Sciatic nerve (tissue), 2 donors: ENCODE results near the gene KHK. TPM values are rescaled to one million over a fixed set of nuclear protein-coding genes. Genes with fewer than 3 reads are reported as not detected.
"Not testable (repeated sequence)": the region's sequence is repeated elsewhere in the genome, so short reads cannot be mapped to it uniquely, and the experiment has no call there.

ENCODE experiments used
- ATAC-seq: fragments of 200-7000 bp; cut with Tn5 transposase; one replicate; pipeline ENCODE4 v1.9.1; 2020; ENCODE audit warnings: mild to moderate bottlenecking, moderate library complexity
- DNase-seq: peaks from one replicate; pipeline ENCODE4 v3.0.0-alpha.2; 2020; ENCODE audit warnings: low spot score
- intact Hi-C: fragments of 100-400 bp; cut with DNase I; formaldehyde crosslinking; loops from one replicate; pipeline ENCODE4 v1.14.2; 2022
- total RNA-seq: library from RNA; stranded (reverse); fragmentation: NEBNext Ultra II Directional; extraction: Animal tissue kit (Norgen Biotek cat#: 25700); gene quantifications from one replicate; pipeline ENCODE4 v1.2.1, GENCODE V29; 2021
- donor health status: DM: no; HTN: no; CAD: no.
- donor health status: DM: no; HTN: no; CAD: no.

KHK gene
- total RNA-seq, 1 donor from 2014 or later: 7.1 TPM

DNA sequence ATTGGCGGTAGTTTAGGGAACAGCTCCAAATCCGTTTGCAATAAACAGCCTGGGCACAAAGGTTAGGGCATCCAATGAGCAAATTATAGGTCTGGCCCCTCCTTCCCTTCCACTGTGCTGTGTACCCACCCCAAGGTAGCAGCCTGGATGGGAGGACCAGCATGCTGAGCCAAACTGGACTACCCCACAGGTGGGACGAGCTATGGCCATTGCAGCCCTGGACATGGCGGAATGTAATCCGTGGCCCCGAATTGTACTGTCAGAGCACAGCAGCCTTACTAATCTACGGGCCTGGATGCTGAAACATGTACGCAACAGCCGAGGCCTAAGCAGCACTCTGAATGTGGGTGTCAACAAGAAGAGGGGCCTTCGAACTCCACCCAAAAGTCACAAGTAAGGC lies 28.4 kb upstream of the KHK start:
- intact Hi-C loops: no loop called here
- no peak for DNase-seq
- ATAC-seq: no peak

DNA sequence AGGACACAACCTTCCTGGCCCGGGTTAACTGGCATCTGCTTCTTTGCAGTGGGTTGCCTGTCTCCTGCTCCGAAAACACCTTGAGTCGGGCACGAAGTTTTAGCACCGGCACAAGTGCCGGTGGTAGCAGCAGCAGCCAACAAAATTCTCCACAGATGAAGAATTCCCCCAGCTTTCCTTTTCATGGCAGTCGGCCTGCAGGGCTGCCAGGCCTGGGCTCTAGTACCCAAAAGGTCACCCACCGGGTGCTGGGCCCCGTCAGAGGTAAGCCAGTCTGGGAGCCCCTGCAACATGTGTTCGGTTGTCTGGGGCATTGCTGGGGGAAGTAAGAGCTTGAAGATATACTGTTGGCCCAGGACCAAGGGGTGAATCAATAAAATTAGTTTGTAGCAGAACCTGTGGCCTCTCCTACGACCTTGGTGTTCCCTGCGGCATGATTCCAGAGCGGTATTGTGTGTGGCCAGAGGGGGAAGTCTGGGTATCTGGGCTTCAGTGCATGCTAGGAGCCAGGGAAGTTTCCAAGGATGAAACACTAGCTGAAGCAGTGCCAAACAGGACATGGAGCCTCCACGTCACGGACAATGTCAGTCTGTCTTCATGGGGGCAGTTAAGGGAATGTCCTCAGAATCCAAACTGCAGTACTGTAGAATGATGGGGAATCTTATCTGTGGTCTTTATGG lies 27.3 kb upstream of the KHK start:
- intact Hi-C loops: no loop called here
- no peak for ATAC-seq
- no peak for DNase-seq

DNA sequence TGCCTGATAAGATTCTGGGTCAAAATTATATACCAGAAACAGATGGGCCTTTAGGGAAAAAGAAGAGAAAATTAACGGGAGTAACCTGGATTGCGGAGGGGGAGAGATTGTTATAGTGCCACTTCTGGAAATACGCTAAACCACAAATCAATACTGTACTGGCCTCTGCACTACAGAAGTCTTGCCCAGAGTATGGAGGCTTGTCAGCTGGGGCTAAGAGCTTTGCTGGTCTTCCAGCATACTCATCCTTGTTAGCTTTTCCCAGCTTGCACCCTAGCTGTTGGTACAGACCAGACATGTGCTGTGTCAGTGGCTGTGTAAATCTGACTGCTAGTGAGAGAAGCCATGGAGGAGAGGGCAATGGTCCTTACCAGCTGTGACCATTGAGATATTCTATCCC lies 26.2 kb upstream of the KHK start:
- no peak for ATAC-seq
- intact Hi-C loops: no loop called here
- DNase-seq: no peak

DNA sequence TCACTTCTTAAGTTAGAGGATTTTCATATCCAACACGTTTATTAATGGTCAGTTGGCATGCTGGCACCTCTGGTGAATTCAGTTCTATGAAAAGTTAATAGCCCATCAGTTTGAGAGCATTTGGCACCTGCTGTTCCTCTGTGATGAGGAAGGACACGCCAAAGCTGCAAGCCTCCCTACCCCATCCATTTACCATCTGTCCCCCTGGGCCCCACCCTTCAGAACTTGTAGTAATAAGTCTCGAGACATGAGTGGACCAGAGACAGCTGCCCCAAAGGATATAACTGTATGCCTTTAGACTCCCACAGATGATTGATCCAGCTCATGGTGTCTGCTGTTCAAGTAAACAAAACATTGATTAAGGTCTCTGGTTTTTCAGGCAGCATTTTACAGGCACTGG lies 21.4 kb upstream of the KHK start:
- no peak for DNase-seq
- intact Hi-C loops: no loop called here
- ATAC-seq: no peak

DNA sequence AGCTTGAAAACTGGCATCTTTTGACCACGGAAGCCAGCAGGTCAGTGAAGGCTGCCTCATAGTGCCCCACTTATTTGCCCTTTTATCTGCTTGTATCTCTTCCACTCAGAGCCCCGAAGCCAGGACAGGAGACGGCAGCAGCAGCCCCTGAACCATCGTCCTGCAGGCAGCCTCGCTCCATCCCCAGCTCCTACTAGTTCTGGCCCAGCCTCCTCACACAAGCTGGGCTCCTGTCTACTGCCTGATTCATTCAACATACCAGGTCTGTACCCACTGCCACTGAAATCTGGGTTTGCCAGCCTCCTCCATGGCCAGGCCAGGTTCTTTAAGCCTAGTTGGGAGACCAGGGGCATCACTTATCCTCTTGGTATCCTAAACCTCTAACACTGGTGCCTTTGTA lies 19.2 kb upstream of the KHK start:
- intact Hi-C loops: no loop called here
- DNase-seq (no peak), ATAC-seq (no peak)

DNA sequence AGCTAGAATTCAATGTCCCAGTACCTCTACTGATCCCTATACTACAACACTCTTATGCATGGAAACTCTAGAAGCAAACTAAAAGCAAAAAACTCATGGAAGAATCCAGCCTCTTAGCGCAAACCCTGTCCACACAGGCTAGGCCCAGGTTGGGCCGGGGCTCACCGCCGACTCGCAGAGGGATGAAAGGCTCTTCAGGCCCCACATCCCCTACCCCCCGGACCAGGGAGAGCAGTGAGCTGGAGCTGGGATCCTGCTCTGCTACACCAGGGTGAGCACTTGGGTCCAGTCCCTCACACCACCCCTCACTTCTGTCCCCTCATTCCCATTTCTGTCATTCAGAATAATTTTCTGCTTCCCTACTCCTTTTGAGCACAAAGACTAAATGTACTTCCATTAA lies 17.1 kb upstream of the KHK start:
- ATAC-seq (no peak), DNase-seq (peak; percentile 47)
- intact Hi-C loops: no loop called here

DNA sequence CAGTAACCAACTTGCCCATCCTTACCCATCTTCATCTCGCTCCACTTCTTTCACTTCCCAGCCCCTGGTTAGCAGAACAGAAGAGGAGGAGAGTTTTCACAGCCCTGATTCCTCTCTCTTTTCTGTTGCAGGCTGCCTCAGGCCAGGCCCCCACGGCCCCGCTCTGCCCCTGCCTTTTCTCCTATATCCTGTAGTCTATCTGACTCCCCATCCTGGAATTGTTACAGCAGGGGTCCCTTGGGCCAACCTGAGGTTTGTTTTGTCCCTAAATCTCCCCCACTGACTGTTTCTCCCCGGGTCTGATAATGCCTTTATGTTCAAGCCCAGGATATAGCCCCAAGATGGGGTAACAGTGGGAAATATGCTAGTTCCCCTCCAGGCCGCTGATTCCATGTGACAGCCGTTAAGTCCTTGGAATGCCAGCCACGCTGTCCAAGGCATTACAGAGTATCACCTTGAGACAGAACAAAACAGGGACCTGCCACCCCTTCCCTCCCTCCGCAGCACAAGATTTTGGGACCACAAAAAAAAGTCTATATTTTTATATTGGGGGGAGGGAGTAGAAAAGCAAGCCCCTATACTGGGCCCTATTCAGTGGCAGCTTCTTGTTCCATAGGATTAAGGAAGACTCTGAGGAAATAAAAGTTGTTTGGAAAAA lies 16.5 kb upstream of the KHK start:
- intact Hi-C loops: no loop called here
- DNase-seq: no peak
- no peak for ATAC-seq

DNA sequence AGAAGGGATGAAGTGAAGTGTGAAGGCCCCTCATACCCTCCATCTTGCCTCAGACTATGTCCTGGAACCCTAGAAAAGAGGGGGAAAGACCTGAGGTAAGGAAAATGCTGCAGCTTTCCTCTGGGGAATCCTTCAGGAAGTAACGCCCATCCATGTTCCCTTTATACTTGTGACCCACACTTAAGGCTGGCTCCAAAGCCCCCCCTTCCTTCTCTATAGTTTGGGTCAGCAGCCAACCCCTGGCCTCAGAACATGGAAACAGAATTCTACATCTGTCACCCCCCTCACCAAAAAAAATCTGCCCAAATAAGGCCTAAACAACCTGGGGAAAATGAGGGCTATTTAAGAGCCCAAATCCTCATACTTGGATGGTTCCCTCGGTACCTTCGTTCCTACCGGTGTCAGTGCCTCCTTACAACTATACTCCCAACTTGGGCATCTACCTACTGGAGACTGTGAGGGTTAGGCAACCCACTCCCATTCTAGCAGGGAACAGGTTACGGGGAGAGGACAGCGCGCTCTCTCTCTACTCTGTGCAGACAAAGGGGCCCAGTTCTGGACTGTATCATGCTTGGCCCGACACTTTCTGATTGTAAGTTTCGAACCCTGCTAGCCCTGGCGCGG lies 15.8 kb upstream of the KHK start:
- no peak for DNase-seq
- intact Hi-C loops: no loop called here
- no peak for ATAC-seq

DNA sequence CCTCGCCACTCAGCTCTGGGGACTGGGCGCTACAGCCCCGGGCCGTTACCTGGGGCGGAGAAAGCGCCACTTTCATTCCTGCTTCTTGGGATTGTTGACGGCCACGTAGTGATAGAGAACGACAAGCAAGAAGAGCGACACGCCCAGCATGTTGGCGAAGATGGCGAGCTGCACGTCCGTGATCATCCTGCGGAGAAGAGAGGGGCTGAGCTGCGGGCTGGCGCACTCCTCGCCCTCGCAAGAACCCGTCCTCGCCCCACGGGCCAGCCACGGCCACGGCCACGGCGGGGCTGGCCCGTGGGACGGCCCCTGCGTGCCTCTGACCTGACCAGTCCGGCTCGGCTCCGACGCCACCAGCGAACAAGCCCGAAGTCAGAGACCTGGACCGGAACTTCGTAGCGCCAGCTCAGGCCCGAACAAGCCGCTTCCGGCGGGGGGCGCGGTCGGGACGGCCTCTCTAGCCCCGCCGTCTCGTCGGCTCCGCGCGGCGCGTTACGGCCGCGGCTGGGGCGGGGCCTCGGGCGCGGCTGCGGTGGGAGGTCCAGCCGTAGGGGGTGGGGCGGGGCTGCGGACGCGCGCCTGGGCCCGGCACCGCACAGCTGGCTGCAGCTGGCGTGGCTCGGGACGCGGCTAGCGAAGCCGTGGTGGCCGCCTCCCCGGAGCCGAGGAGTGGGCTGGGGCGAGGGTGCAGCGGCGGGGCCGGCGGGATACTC lies 15.1 kb upstream of the KHK start, which contains the start of gene OST4:
Gene OST4, minus strand, starts transcription at position 378 of the 713 bp plus-strand sequence.
- peak; percentile 95 for DNase-seq
- ATAC-seq: peak; percentile 94
- intact Hi-C loops: no loop called here

DNA sequence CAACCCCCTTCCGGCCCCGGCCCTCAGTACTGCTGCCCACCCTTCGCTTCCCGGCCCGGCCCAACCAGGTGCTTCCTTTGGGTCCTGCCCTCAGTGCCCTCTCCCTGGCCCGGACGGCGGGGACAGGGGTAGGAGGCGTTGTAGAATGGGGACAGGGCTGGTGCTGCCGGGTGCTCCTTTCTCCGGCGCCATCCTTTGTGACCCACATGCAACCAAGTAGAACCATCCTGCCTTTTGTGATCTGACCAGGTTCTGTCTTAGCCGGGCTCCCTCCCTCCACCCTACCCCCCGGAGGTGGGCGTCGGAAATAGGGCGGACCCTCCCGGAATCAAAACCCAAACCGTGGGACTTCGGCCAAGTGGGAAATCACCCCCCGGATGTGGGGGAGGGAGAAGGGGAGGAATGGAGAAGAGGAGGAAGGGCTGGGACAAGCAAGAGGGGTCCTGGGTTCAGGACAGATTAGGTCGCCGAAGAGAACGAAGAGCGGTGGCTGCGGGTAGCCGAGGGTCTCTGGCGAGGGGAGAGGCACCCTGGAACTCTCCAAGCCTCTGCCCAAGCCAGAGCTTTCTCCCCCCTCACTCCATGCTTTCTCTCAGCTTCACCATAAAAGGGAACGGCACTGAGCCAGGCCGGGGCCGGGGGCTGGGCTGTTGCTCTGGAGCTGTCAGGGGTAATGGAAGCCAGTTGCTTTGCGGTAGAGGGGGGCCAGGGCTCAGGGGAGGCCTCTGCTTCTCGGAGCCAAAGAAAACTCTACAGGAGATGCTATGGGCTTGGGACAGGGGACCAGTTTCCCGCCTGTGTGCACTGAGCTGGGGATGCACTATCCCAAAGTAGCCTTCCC lies 14.4 kb upstream of the KHK start:
- intact Hi-C loops: no loop called here
- DNase-seq (no peak), ATAC-seq (peak; percentile 27)

DNA sequence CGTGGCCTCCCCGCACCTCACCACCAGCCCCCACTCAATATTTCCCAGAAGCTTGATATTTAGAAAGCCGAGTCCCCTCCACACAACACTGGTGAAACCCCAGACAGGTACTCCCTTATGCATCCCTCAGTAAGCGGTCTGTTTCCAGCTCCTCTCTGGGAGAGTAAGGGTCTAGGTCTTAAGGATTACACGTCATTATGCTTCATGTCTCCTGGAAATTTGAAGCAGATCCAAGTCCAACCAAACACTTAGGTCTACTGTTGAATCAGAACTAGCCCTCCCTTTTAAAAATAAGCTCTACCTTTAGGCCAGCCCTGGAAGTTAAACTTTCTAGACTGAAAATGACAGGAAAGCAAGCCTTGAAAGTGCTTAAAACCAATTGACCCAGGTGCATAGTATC lies 13.7 kb upstream of the KHK start:
- ATAC-seq (no peak), DNase-seq (no peak)
- intact Hi-C loops: no loop called here

DNA sequence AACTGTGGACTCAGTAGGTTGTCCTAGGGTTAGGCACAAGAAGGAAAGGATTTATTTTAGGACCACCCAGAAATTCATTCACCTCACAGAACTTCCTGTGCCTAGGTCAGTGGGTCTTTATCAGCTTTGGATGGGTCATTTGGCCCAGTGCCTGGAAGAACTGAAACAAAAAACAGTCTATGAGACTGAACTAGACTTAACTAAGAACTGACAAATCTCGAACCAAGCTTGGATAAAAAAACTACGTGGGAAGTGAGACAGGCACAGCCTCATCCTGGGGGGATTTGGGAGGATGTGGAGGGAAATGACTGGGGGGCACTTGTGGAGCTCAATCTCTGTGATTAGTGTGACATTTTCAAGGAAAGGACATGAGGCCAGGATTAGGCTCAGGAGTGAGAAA lies 12.8 kb upstream of the KHK start:
- intact Hi-C loops: no loop called here
- DNase-seq: no peak
- no peak for ATAC-seq

DNA sequence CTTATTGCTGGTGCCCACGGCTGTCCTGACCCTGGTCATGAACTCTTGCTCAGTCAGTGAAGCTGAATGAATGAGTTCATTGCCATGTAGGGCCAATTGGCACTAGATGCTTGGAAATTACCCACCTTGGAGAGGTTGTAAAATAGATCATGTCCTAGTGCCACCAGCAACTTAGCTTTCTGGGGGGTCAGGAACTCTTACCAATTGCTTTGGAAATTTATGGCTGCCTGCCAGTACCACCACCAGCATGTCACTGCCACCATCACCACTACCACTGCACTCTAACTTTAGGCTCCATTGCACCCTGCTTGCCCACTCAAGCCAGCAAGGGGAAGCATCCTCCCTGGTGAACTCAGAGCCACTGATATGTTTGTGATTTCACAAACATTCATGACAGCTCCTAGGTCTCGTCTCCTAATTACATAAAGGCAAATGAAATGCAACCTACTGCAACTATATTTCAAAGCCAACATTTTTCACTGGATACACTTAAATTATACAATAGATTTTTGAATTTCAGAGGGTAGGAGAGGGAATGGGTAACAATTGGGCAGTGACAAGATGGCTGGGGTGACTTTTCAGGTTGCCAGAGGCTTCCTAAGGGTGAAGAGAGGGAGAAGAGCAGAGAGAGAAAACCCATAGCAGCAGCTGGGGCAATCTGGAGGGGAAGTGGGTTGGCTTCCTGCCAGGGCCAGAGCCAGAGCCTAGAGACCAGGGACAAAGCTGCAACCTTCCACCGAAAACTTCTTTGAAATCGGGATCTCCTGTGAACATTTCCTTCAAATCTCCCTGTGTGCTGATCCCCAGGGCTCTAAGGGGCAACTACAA lies 11.6 kb upstream of the KHK start:
- DNase-seq (peak; percentile 77), ATAC-seq (no peak)
- intact Hi-C loops: no loop called here

DNA sequence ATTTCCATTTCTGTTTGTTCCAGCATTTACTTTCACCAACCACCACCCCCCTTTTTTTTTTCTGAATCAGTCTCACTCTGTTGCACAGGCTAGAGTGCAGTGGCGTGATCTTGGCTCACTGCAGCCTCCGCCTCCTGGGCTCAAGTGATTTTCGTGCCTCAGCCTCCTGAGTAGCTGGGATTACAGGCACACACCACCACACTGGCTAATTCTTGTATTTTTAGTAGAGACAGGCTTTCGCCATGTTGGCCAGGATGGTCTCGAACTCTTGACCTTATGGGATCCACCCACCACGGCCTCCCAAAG lies 11.1 kb upstream of the KHK start:
- DNase-seq, ATAC-seq, intact Hi-C loops: not testable (repeated sequence)

DNA sequence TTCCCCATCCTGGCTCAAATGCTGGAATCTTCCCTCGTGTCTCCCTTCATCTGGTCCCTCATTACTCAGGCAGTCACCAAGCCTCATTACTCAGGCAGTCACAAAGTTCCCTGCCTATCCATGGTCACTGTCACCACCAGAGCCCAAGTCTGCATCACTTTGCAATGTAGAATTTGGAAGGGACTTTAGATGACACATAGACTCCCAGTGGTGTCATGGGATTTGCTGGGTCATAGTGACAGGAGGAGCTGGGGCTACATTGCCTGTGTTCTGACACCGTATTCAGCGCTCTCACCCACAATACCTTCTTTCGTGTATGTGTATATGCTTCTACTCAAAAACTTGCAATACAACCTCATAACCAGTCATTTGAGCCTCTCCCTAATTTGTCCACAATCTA lies 10.2 kb upstream of the KHK start:
- intact Hi-C loops: no loop called here
- no peak for DNase-seq
- no peak for ATAC-seq

DNA sequence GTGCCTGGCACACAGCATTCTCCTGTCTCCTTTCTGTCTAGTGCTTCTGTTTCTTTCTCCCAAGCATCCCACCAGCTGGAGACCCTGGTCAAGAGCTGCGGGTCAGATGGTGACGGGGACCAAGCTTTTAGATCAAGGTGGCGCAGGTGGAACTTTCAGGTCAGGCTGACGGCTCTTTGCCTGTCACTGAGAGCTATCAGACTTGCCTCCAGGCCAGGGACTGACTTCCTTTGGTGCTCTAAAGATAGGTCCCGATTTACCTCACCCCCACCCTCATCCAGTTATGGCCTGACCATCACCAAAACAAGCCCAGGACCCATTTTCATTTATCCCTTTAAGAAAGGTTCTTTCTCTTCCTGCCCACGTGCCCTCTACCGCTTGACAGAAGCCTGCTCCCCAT lies 9.3 kb upstream of the KHK start:
- no peak for DNase-seq
- intact Hi-C loops: no loop called here
- no peak for ATAC-seq

DNA sequence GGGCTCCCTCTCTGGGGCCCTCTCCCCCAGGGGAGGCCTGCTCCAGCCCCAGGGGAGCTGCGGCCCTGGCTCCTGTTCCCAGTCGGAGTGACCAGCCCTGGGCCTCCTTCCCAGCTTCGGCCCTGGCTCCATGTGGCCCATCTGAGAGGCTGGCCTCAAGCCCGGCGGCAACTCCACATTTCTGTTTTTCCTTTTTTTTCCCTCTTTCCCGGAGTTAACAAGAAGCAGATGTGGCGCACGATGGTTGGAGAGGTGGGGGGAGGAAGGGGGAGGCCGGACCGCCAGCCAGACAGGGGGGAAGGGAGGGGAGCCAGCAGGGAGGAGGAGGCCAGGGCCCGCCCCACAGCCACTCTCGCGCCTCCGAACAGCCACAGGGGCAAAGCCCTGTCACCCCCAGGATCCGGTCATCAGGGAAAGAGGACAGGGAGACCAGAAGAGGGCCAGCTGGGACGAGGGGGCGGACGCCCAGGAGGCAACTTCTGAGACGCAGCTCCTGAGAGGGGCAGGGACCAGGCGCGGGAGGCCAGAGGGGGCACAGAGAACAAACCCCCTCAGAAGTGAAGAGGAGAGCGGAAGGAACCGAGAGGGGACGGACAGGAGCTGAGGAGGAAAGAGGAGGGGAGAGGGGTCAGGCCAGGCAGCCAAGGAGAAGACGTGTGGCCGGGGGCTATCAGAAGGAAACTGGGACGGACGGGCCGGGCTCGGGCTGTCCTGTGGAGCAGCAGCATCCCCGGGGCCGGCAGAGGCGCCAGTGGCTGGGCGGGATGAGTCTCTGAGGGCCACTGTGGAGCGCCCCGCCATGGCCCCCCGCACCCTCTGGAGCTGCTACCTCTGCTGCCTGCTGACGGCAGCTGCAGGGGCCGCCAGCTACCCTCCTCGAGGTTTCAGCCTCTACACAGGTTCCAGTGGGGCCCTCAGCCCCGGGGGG lies 8.0 kb upstream of the KHK start, which contains the start of gene EMILIN1:
Gene EMILIN1, plus strand, starts transcription at position 349 of the 928 bp plus-strand sequence. Its CDS starts 451 bp downstream, at position 800.
- ATAC-seq: peak; percentile 92
- intact Hi-C loops: no loop called here
- peak; percentile 92 for DNase-seq
